ENCODE measurements around the gene RRAS2.
"Not testable (repeated sequence)": the region's sequence is repeated elsewhere in the genome, so short reads cannot be mapped to it uniquely, and the experiment has no call there.

Gene RRAS2

DNA sequence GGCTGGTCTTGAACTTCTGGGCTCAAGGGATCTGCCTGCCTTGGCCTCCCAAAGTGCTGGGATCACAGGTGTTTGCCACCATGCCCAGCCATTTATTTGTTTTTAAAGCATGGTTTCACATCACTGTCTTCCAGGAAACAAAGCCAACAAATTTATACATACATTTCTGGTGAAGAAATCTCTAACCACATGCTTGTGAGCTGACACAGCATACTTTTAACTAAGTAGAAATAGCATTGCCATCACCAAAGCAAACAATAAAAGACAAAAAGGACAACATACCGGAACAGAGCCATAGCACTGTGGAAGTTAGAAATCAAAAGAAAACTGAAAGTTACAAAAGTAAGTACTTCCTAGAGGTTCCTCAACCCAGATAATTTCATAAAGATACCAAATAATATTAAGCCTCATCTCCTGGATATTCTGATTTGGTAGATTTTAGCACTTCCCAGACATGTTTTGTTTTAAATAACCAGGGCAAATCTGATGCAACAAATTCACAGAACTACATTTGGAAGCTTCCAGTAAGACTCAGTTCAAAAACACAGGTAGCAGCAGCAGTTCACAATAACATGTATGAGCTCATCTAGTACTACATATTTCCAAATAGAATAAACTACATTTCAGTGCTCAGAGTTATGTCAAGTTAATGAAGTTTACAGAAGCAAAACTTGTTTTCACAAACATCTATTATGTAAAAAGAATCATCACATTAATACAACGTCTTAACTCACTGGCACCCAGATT, 70.6 kb downstream of the RRAS2 start:
- no peak overlapping the region for H3K27ac ChIP-seq (ENCODE audit: insufficient read depth, low read depth, low read length, poor library complexity, severe bottlenecking)
- H3K4me3 ChIP-seq (ENCODE audit: insufficient read depth, low read depth, low read length), result no peak overlapping the region
- peaks cover 3% of the 10 kb centered on the region for H3K36me3 ChIP-seq (ENCODE audit: control insufficient read depth, insufficient read depth, low read length)
- H3K9me3 ChIP-seq (ENCODE audit: control insufficient read depth, low read length), result no peaks in the 10 kb centered on the region
- no peaks in the 10 kb centered on the region for H3K27me3 ChIP-seq (ENCODE audit: control insufficient read depth, insufficient read depth, low read length, poor library complexity, severe bottlenecking)
- WGBS, 2 experiments, result 90 to 95% methylated on average over 2 of the region's 2 CpGs
- H3K4me1 ChIP-seq (ENCODE audit: control insufficient read depth, insufficient read depth, low read length), result no peaks in the 10 kb centered on the region

- 97% methylated on average over 1 of the region's 1 CpG for WGBS, 2 experiments
- not testable (repeated sequence) for H3K9me3 ChIP-seq (ENCODE audit: control insufficient read depth, low read length); H3K36me3 ChIP-seq (ENCODE audit: control insufficient read depth, insufficient read depth, low read length)
Observed at GRCh38 chr11:14278869-14279268, 80.1 kb downstream of the RRAS2 start.

GRCh38 chr11:14275076-14275475, 83.9 kb downstream of the RRAS2 start:
- no peaks in the 10 kb centered on the region for H3K27me3 ChIP-seq (ENCODE audit: control insufficient read depth, insufficient read depth, low read length, poor library complexity, severe bottlenecking)
- H3K27ac ChIP-seq (ENCODE audit: insufficient read depth, low read depth, low read length, poor library complexity, severe bottlenecking), result no peak overlapping the region
- no peaks in the 10 kb centered on the region for H3K9me3 ChIP-seq (ENCODE audit: control insufficient read depth, low read length)
- no peak overlapping the region for H3K4me3 ChIP-seq (ENCODE audit: insufficient read depth, low read depth, low read length)
- no peaks in the 10 kb centered on the region for H3K36me3 ChIP-seq (ENCODE audit: control insufficient read depth, insufficient read depth, low read length)
- no peaks in the 10 kb centered on the region for H3K4me1 ChIP-seq (ENCODE audit: control insufficient read depth, insufficient read depth, low read length)

More at GRCh38 chr11:14278869-14279268, 80.1 kb downstream of the RRAS2 start:
- not testable (repeated sequence) for H3K27me3 ChIP-seq (ENCODE audit: control insufficient read depth, insufficient read depth, low read length, poor library complexity, severe bottlenecking); H3K4me1 ChIP-seq (ENCODE audit: control insufficient read depth, insufficient read depth, low read length); H3K4me3 ChIP-seq (ENCODE audit: insufficient read depth, low read depth, low read length); H3K27ac ChIP-seq (ENCODE audit: insufficient read depth, low read depth, low read length, poor library complexity, severe bottlenecking)

DNA sequence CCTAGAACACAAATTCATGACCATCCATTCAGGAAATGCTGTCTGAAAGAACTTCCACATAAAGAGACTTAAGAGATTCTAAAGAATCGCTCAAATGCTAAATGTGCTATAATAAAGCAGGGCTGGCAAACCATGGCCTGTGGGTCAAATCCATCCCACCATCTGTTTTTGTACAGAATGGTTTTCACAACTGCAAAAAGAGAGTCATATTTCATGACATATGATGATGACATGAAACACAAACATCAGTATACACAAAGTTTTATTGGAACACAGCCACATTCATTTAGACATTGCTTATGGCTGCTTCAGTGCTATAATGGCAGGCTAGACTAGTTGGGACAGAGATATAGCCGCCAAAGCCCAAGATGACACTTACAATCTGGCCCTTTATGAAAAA, 85.1 kb downstream of the RRAS2 start:
- WGBS, 2 experiments, result 94 to 97% methylated on average over 2 of the region's 2 CpGs
- no peak overlapping the region for H3K27ac ChIP-seq (ENCODE audit: insufficient read depth, low read depth, low read length, poor library complexity, severe bottlenecking)
- no peaks in the 10 kb centered on the region for H3K36me3 ChIP-seq (ENCODE audit: control insufficient read depth, insufficient read depth, low read length)
- H3K4me1 ChIP-seq (ENCODE audit: control insufficient read depth, insufficient read depth, low read length), result no peaks in the 10 kb centered on the region
- no peaks in the 10 kb centered on the region for H3K27me3 ChIP-seq (ENCODE audit: control insufficient read depth, insufficient read depth, low read length, poor library complexity, severe bottlenecking)
- H3K4me3 ChIP-seq (ENCODE audit: insufficient read depth, low read depth, low read length), result no peak overlapping the region
- no peaks in the 10 kb centered on the region for H3K9me3 ChIP-seq (ENCODE audit: control insufficient read depth, low read length)

DNA sequence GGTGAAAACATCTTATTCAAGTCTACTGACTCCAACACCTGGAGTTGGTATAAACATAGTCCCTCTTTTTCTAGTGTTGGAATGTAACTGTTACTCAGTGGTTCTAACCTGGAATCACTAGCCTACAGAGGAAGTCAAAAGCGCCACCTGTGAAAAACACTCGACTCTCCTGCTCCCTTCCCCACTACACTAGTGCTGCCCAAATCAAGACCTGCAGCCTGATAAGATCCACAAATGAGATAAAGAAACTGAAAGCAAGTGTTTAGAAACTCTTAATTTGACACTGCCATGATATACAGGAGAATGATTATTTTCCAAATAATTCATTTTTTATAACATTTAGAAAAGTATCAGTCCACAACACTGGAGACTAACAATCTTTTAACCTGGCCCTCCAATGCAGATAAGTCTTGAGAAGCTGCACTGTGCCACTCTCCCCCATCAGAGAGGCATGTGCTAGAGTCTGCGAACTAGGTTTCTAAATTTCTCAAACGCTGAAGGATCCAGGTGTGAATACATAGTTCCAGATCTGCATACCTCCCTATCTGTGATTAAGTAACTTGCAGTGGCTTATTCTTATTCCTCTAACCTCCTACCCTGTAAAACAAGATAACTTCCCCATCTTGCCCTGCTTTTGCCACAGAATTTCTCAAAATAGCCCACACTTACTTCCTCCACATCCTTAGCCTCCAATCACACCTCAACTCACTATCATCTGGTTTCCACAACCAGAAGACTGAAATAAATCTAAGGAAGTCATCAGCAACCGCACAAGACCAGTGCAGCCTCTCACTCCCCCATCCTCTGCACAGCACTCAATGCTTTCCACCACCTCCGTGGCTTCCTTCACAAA, 88.1 kb downstream of the RRAS2 start:
- no peaks in the 10 kb centered on the region for H3K4me1 ChIP-seq (ENCODE audit: control insufficient read depth, insufficient read depth, low read length)
- H3K9me3 ChIP-seq (ENCODE audit: control insufficient read depth, low read length), result no peaks in the 10 kb centered on the region
- no peaks in the 10 kb centered on the region for H3K36me3 ChIP-seq (ENCODE audit: control insufficient read depth, insufficient read depth, low read length)
- no peak overlapping the region for H3K27ac ChIP-seq (ENCODE audit: insufficient read depth, low read depth, low read length, poor library complexity, severe bottlenecking)
- no peaks in the 10 kb centered on the region for H3K27me3 ChIP-seq (ENCODE audit: control insufficient read depth, insufficient read depth, low read length, poor library complexity, severe bottlenecking)
- WGBS, 2 experiments, result 76% methylated on average over 6 of the region's 6 CpGs
- no peak overlapping the region for H3K4me3 ChIP-seq (ENCODE audit: insufficient read depth, low read depth, low read length)

DNA sequence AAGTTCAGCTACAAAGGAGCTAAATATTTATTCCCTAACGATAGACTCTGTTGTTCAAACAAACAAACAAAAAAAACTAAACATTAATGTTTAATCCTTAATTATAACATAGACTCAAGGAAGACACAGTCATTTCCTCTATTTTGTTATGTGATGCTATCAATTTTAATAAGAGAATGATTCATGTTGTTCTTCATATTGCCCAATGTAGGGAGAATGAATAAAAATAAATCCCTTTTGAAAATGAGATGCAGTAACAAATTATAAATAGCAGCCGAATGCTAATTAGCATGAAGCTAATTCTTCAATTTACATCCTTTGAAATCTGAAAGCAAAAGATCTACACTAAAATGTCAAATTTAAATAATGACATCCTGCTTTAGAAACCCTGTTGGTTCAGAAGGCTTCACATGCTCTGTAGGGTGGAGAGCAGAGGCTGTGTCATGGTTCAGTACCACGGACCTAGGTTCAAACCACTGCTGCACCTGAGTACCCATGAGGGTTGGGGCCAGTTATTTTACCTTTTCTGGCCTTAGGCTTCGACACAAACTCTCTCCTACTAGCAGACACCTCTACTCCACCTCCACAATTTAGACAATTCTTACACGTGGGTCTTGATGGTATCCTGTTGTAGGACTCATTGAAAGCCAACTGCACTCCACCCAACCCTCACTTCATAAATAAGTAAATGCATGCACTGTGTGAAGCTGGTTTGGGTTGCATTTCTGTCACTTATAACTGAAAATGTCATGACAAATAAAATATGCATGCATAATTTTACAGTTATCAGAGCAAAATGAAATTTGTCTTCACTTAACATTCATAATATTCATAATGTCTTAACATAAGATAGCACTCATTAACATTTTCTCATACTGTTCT, 89.0 kb downstream of the RRAS2 start:
- no peaks in the 10 kb centered on the region for H3K36me3 ChIP-seq (ENCODE audit: control insufficient read depth, insufficient read depth, low read length)
- no peaks in the 10 kb centered on the region for H3K9me3 ChIP-seq (ENCODE audit: control insufficient read depth, low read length)
- H3K4me1 ChIP-seq (ENCODE audit: control insufficient read depth, insufficient read depth, low read length), result no peaks in the 10 kb centered on the region
- H3K4me3 ChIP-seq (ENCODE audit: insufficient read depth, low read depth, low read length), result no peak overlapping the region
- H3K27me3 ChIP-seq (ENCODE audit: control insufficient read depth, insufficient read depth, low read length, poor library complexity, severe bottlenecking), result no peaks in the 10 kb centered on the region
- H3K27ac ChIP-seq (ENCODE audit: insufficient read depth, low read depth, low read length, poor library complexity, severe bottlenecking), result no peak overlapping the region
- 88 to 90% methylated on average over 5 of the region's 5 CpGs for WGBS, 2 experiments

DNA sequence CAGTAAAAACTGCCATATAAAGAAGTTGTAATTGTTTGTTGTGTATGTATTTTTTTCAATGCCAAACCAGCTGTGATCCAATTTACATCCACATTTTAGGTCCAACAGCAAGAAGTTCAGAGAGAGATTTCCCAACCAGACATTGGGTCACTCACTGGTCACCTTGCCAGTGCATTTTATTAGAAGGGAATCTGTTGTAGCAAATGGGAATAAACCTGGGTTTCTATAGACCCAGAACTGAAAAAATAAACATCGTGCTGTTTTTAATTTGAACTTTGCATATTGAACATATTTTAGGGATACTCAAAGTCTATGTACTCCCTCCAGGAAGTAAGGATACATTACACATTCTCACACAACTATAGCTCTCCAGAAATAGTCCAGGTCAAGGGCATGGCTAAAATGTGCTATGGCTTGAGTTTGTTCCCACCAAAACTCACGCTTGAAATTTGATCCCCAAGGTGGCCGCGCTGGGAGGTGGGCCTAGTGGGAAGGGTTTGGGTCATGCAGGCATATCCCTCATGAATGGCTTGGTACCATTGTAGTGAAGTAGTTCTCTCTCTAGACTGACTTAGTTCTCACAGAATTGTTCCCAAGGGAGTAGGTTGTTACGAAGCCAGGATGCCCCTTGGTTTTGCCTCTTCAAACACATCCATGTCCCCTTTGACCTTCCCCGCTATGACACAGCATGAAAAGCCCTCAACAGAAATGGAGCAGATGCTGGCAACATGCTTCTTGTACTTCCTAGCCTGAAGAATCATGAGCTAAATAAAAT, 90.9 kb downstream of the RRAS2 start:
- Histone ChIP-seq H3K27me3 (ENCODE audit: control insufficient read depth, insufficient read depth, low read length, poor library complexity, severe bottlenecking) (no peaks in the 10 kb centered on the region), H3K9me3 (ENCODE audit: control insufficient read depth, low read length) (no peaks in the 10 kb centered on the region), H3K4me3 (ENCODE audit: insufficient read depth, low read depth, low read length) (no peak overlapping the region), H3K27ac (ENCODE audit: insufficient read depth, low read depth, low read length, poor library complexity, severe bottlenecking) (no peak overlapping the region), H3K4me1 (ENCODE audit: control insufficient read depth, insufficient read depth, low read length) (no peaks in the 10 kb centered on the region), H3K36me3 (ENCODE audit: control insufficient read depth, insufficient read depth, low read length) (no peaks in the 10 kb centered on the region)
- WGBS, 2 experiments, result 96% methylated on average over 6 of the region's 6 CpGs

GRCh38 chr11:14266622-14267021, 92.4 kb downstream of the RRAS2 start:
- Histone ChIP-seq H3K4me3 (ENCODE audit: insufficient read depth, low read depth, low read length) (no peak overlapping the region), H3K4me1 (ENCODE audit: control insufficient read depth, insufficient read depth, low read length) (no peaks in the 10 kb centered on the region), H3K9me3 (ENCODE audit: control insufficient read depth, low read length) (no peaks in the 10 kb centered on the region), H3K27me3 (ENCODE audit: control insufficient read depth, insufficient read depth, low read length, poor library complexity, severe bottlenecking) (no peaks in the 10 kb centered on the region), H3K27ac (ENCODE audit: insufficient read depth, low read depth, low read length, poor library complexity, severe bottlenecking) (no peak overlapping the region), H3K36me3 (ENCODE audit: control insufficient read depth, insufficient read depth, low read length) (no peaks in the 10 kb centered on the region)
- 100% methylated on average over 1 of the region's 1 CpG for WGBS, 2 experiments

DNA sequence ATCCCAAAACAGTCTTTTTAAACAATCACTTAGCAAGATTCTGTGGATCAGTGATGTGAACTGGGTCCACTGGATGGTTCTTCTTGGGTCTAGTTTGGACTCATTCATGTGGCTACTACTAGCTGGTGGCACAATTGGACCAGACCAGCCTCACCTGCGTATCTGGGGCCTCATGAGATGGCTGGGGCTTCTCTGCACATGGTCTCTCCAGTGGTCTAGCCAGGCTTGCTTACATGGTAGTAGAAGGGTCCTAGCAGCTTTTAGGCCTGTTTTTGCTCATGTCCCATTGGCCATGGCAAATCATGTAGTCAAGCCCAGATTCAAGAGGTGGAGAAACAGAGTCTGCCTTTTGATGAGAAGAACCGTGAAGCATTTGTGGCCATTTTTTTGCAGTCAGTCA, 94.0 kb downstream of the RRAS2 start:
- no peaks in the 10 kb centered on the region for H3K9me3 ChIP-seq (ENCODE audit: control insufficient read depth, low read length)
- no peak overlapping the region for H3K4me3 ChIP-seq (ENCODE audit: insufficient read depth, low read depth, low read length)
- no peaks in the 10 kb centered on the region for H3K27me3 ChIP-seq (ENCODE audit: control insufficient read depth, insufficient read depth, low read length, poor library complexity, severe bottlenecking)
- H3K4me1 ChIP-seq (ENCODE audit: control insufficient read depth, insufficient read depth, low read length), result no peaks in the 10 kb centered on the region
- WGBS, 2 experiments, result 98% methylated on average over 2 of the region's 2 CpGs
- H3K36me3 ChIP-seq (ENCODE audit: control insufficient read depth, insufficient read depth, low read length), result no peaks in the 10 kb centered on the region
- no peak overlapping the region for H3K27ac ChIP-seq (ENCODE audit: insufficient read depth, low read depth, low read length, poor library complexity, severe bottlenecking)

Data from ectodermal cell (in vitro differentiated cells).